ENCODE measurements around the gene SAMD3. TPM values are rescaled to one million over a fixed set of nuclear protein-coding genes. Genes with fewer than 3 reads are reported as not detected.

SAMD3 gene
- total RNA-seq, 4 donors from 2014 or later, result 3.4 to 4.1 TPM; not detected in 2

DNA sequence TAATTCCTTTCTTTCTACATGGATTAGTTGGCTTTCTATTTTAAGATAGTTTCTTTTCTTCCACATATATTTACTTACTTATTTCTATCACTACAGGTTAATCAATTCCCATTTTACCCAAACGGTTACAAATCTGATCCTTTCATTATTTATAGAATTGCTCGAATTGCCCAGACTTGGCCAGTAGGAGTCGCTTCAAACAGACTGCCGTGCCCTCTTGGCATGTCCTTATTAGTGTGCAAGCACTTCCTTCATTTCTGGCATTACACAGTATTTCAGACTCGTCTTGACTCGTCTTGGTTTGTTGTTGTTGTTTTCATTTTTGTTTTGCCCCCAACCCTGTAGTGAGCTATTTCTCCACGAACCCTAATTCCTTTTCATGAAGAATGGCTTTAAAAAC is 74.6 kb downstream of the SAMD3 start:
- Histone ChIP-seq H3K36me3 (no peaks in the 10 kb centered on the region), H3K4me1 (no peaks in the 10 kb centered on the region), H3K4me3 (no peak overlapping the region), H3K9me3 (no peaks in the 10 kb centered on the region), H3K27me3 (no peaks in the 10 kb centered on the region), H3K27ac (no peak overlapping the region)
- TF ChIP-seq, protein P1, sequence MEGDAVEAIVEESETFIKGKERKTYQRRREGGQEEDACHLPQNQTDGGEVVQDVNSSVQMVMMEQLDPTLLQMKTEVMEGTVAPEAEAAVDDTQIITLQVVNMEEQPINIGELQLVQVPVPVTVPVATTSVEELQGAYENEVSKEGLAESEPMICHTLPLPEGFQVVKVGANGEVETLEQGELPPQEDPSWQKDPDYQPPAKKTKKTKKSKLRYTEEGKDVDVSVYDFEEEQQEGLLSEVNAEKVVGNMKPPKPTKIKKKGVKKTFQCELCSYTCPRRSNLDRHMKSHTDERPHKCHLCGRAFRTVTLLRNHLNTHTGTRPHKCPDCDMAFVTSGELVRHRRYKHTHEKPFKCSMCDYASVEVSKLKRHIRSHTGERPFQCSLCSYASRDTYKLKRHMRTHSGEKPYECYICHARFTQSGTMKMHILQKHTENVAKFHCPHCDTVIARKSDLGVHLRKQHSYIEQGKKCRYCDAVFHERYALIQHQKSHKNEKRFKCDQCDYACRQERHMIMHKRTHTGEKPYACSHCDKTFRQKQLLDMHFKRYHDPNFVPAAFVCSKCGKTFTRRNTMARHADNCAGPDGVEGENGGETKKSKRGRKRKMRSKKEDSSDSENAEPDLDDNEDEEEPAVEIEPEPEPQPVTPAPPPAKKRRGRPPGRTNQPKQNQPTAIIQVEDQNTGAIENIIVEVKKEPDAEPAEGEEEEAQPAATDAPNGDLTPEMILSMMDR (IDR thresholded peaks at IDR 0.05), result no peak
- TF ChIP-seq POLR2A (IDR thresholded peaks at IDR 0.05), result no peak
- no peak for DNase-seq

DNA sequence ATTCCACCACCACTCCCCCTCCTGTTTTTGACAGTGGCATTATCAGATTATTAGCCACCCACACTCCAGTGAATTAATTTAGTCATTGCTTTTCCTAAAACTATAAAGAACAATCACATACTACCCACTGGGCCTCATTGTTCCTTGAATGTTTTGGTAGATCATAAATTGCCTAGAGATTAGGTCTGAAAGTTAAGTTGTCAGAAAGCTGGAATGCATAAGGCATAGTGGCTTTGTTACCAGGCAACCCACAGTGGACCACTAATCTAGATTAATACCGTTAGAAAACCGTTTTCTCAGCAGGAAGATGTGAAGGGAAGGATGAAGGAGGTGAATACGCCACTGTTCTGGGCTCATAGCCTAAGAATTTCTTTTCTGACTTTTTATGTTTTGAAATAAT is 75.6 kb downstream of the SAMD3 start:
- TF ChIP-seq, protein P1 (IDR thresholded peaks at IDR 0.05), result no peak
- no peak for TF ChIP-seq POLR2A (IDR thresholded peaks at IDR 0.05)
- Histone ChIP-seq H3K27ac (no peak overlapping the region), H3K27me3 (no peaks in the 10 kb centered on the region), H3K36me3 (no peaks in the 10 kb centered on the region), H3K9me3 (no peaks in the 10 kb centered on the region), H3K4me3 (no peak overlapping the region), H3K4me1 (no peaks in the 10 kb centered on the region)
- DNase-seq, result no peak

DNA sequence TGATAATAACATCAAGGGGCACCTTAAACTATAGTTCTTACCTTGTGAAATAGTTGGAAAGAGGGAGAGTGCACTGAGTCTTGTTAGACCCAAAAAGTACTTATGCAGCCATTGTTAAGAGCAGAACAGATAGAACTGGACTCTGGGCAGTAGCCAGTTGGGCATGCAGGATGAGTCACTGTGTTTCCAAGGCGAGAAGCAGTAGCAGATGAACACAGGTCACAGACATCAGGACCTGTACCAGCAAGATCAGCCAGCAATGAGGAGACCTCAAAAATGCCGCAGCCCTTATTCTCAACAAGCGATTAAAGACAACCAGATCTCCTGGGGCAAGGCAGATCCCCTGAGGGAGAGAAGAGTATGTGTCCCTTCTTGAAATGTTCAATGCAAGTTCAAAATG is 79.0 kb downstream of the SAMD3 start:
- TF ChIP-seq POLR2A (IDR thresholded peaks at IDR 0.05), result no peak
- TF ChIP-seq, protein P1 (IDR thresholded peaks at IDR 0.05), result no peak
- Histone ChIP-seq H3K27ac (no peak overlapping the region), H3K27me3 (no peaks in the 10 kb centered on the region), H3K9me3 (no peaks in the 10 kb centered on the region), H3K4me1 (no peaks in the 10 kb centered on the region), H3K4me3 (no peak overlapping the region), H3K36me3 (no peaks in the 10 kb centered on the region)
- DNase-seq, result no peak

DNA sequence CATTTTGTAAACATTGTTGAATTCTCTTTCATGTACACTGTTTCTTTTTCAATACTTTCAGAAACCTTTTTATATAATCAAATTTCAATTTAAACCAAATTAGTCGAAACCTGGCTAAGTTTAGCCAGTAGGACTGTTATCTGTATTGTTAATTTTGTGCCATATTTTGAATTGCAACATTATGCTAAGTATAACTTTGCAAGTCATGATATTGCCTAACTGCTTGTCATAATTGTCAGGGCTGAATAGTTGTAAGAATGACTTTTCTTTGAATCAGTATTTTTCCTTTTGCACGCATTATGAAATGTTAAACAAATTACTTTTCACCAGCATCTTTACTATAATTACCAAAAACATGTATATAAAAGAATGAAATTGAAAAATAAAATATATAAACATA is 82.7 kb downstream of the SAMD3 start:
- no peak overlapping the region for H3K4me3 ChIP-seq
- H3K27ac ChIP-seq, result no peak overlapping the region
- H3K36me3 ChIP-seq, result no peaks in the 10 kb centered on the region
- H3K27me3 ChIP-seq, result no peaks in the 10 kb centered on the region
- no peaks in the 10 kb centered on the region for H3K4me1 ChIP-seq
- no peak for DNase-seq
- TF ChIP-seq, protein P1 (IDR thresholded peaks at IDR 0.05), result no peak
- no peak for TF ChIP-seq POLR2A (IDR thresholded peaks at IDR 0.05)
- no peaks in the 10 kb centered on the region for H3K9me3 ChIP-seq

DNA sequence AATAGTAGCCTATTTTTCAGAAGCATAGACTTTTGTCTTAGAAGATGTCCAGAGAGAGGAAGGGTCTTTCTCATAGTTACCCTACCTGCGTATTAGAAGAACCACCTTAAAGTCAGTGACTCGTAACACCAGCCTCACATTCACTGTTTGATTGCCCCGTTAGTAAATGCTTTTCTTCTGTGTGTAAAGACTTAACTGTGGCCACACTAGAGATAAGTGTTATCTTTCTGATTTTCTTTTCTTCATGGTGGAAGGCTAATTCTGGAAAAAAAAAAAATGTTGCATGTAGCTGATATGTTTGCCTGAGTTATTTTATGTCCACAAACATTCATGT is 83.9 kb downstream of the SAMD3 start:
- no peak for TF ChIP-seq POLR2A (IDR thresholded peaks at IDR 0.05)
- TF ChIP-seq, protein P1 (IDR thresholded peaks at IDR 0.05), result no peak

More for the DNA sequence above, 83.9 kb downstream of the SAMD3 start:
- Histone ChIP-seq H3K27me3 (no peaks in the 10 kb centered on the region), H3K9me3 (no peaks in the 10 kb centered on the region), H3K4me3 (no peak overlapping the region), H3K36me3 (no peaks in the 10 kb centered on the region), H3K27ac (no peak overlapping the region), H3K4me1 (no peaks in the 10 kb centered on the region)
- DNase-seq, result no peak
